ENCODE results near the gene DUSP22. TPM values are rescaled to one million over a fixed set of nuclear protein-coding genes. Genes with fewer than 3 reads are reported as not detected.

Gene DUSP22
- total RNA-seq, 6 donors from 2014 or later = 49.9 to 108 (median 63.8) TPM

DNA sequence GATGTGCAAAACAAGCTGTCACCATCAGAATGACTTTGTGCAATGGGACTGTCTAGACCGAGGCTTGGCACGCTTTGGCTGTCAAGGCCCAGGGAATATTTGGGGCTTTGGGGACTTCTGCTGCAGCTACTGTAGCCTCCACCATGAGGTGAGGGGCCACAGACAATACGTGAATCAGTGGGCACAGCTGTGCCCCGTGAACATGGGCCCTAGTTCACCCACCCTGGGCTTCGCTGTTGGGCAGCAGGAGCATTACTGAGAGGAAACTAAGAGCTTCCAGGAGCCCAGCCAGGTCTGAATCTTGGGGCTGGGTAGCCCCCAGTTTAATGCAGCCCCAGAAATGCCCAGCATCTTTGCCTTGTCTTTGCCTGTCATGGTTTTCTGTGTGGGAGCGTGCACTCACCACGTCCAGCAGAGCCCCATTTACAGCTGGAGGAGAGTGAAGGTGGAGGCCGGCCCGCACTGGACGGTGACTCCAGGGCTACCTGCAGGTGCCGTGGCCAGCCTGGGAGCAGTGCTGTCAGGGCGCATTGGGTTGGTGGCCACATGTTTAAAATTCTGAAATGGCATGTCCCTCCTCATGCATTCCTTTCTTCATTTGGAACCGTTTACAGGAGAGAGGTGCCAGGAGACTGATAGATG lies 34.7 kb downstream of the DUSP22 start:
- H3K27ac ChIP-seq = no peak overlapping the region

DNA sequence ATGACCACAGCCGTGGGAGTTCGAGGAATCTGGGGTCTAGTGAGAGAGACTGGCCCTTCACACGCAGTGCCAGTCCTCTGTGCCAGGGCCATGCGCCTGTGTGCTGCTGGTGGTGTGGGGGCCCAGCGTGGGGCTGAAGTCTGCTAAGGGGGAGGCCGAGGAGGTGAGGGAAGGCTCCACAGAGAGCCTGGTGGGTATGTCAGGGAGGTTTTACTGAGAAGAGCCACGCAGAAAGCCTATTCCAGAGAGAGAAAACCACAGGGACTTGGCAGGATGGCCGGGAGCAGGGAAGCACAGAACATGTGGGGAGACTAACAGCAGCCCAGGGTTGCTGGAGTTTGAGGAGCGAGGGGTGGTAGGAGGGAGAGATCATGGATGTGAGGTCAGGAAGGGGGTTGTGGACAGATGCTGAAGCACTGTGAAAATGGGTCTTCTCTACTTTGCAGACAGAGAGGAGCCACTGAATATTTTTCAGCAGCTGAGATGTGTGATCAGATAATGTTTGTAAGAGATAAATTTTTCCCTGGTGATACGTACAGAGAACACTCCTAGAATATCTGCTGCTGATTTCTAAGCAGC lies 35.3 kb downstream of the DUSP22 start:
- peaks cover 0 to 11% (median 0%) of the 10 kb centered on the region in 4 donors for H3K36me3 ChIP-seq
- peak; percentile 1 to 41 for ATAC-seq (ENCODE audit: low FRiP score in 2 of 2)
- DNase-seq = peak in 1 of 2 donors; percentile 15
- peaks cover 10 to 38% (median 15%) of the 10 kb centered on the region in 4 donors for H3K4me1 ChIP-seq
- peak overlapping the region in 1 of 4 donors; percentile 4 for H3K27ac ChIP-seq
- H3K9me3 ChIP-seq = no peaks in the 10 kb centered on the region
- no peak overlapping the region for H3K4me3 ChIP-seq
- H3K27me3 ChIP-seq = no peaks in the 10 kb centered on the region
- 70 to 71% methylated on average over 10 of the region's 10 CpGs for WGBS, 2 donors
- TF ChIP-seq POLR2AphosphoS5 (IDR thresholded peaks at IDR 0.05) (no peak), POLR2A (IDR thresholded peaks at IDR 0.05) (no peak), EP300 (IDR thresholded peaks at IDR 0.05) (no peak)
- TF ChIP-seq, protein P1, sequence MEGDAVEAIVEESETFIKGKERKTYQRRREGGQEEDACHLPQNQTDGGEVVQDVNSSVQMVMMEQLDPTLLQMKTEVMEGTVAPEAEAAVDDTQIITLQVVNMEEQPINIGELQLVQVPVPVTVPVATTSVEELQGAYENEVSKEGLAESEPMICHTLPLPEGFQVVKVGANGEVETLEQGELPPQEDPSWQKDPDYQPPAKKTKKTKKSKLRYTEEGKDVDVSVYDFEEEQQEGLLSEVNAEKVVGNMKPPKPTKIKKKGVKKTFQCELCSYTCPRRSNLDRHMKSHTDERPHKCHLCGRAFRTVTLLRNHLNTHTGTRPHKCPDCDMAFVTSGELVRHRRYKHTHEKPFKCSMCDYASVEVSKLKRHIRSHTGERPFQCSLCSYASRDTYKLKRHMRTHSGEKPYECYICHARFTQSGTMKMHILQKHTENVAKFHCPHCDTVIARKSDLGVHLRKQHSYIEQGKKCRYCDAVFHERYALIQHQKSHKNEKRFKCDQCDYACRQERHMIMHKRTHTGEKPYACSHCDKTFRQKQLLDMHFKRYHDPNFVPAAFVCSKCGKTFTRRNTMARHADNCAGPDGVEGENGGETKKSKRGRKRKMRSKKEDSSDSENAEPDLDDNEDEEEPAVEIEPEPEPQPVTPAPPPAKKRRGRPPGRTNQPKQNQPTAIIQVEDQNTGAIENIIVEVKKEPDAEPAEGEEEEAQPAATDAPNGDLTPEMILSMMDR (IDR thresholded peaks at IDR 0.05) = no peak

More for the DNA sequence above, 34.7 kb downstream of the DUSP22 start:
- peak; percentile 21 to 82 for DNase-seq
- Histone ChIP-seq H3K9me3 (no peaks in the 10 kb centered on the region), H3K4me1 (peaks cover 6 to 38% (median 13%) of the 10 kb centered on the region in 4 donors), H3K27me3 (no peaks in the 10 kb centered on the region), H3K4me3 (no peak overlapping the region), H3K36me3 (peaks cover 0 to 11% (median 0%) of the 10 kb centered on the region in 4 donors)
- TF ChIP-seq EP300 (IDR thresholded peaks at IDR 0.05) (no peak), POLR2A (IDR thresholded peaks at IDR 0.05) (no peak), POLR2AphosphoS5 (IDR thresholded peaks at IDR 0.05) (no peak)
- TF ChIP-seq, protein P1 (IDR thresholded peaks at IDR 0.05) = no peak
- ATAC-seq (ENCODE audit: low FRiP score in 2 of 2) = peak; percentile 4 to 28
- 92 to 93% methylated on average over 13 of the region's 13 CpGs for WGBS, 2 donors

DNA sequence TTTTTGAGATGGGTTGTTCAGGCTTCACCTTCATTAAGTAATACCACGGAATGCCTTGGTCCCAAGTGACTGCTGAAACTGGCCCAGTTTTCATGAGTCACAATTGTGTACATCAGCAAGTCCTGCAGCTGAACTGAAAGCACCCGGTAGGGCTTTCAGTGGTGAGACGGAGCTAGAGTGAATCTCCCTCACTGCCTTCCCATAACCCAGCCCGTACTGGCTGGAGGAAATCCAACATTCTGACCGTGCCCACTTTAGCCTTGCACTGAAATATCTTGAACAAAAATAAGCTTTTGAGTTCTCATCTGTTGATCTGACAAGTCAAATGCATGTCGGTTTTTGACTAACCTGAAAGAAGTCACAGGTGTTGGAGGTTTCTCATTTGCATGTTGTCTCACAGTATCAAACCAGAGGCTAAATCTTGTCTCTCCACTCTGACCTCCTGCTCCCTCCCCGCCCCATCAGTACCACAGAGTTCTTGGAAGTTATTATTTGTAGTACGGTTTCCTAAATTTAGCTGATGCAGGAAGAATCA lies 35.9 kb downstream of the DUSP22 start:
- H3K4me1 ChIP-seq = peaks cover 14 to 39% (median 18%) of the 10 kb centered on the region in 4 donors
- H3K27ac ChIP-seq = no peak overlapping the region
- peaks cover 0 to 11% (median 0%) of the 10 kb centered on the region in 4 donors for H3K36me3 ChIP-seq
- WGBS, 2 donors = 52 to 54% methylated on average over 8 of the region's 8 CpGs
- DNase-seq = peak in 1 of 2 donors; percentile 48
- H3K4me3 ChIP-seq = no peak overlapping the region
- H3K27me3 ChIP-seq = no peaks in the 10 kb centered on the region
- no peak for TF ChIP-seq EP300 (IDR thresholded peaks at IDR 0.05)
- TF ChIP-seq, protein P1 (IDR thresholded peaks at IDR 0.05) = peak in 1 of 6 experiments; percentile 9
- TF ChIP-seq POLR2AphosphoS5 (IDR thresholded peaks at IDR 0.05) = no peak
- TF ChIP-seq POLR2A (IDR thresholded peaks at IDR 0.05) = no peak
- peak; percentile 16 to 81 for ATAC-seq (ENCODE audit: low FRiP score in 2 of 2)
- no peaks in the 10 kb centered on the region for H3K9me3 ChIP-seq

GRCh38 chr6:328924-329323 lies 36.6 kb downstream of the DUSP22 start:
- Histone ChIP-seq H3K9me3 (no peaks in the 10 kb centered on the region), H3K27ac (no peak overlapping the region), H3K36me3 (peaks cover 0 to 11% (median 0%) of the 10 kb centered on the region in 4 donors), H3K27me3 (no peaks in the 10 kb centered on the region), H3K4me3 (no peak overlapping the region), H3K4me1 (peaks cover 14 to 35% (median 18%) of the 10 kb centered on the region in 4 donors)
- ATAC-seq (ENCODE audit: low FRiP score in 2 of 2) (no peak), DNase-seq (peak in 1 of 2 donors; percentile 16)
- no peak for TF ChIP-seq EP300 (IDR thresholded peaks at IDR 0.05)
- no peak for TF ChIP-seq POLR2A (IDR thresholded peaks at IDR 0.05)
- no peak for TF ChIP-seq POLR2AphosphoS5 (IDR thresholded peaks at IDR 0.05)
- TF ChIP-seq, protein P1 (IDR thresholded peaks at IDR 0.05) = no peak
- 78 to 82% methylated on average over 7 of the region's 7 CpGs for WGBS, 2 donors

All from upper lobe of left lung (tissue), 6 donors.